Measurements from ENCODE around the gene ZBTB4. TPM values are rescaled to one million over a fixed set of nuclear protein-coding genes. Genes with fewer than 3 reads are reported as not detected.
A peak's percentile ranks its signal among the peaks of the same experiment; 100 is the strongest.

Gene ZBTB4
- total RNA-seq, 2 donors from 2014 or later = 44.9 to 49.5 TPM

GRCh38 chr17:7502171-7502847 lies 22.9 kb upstream of the ZBTB4 start:
- no peaks in the 10 kb centered on the region for H3K9me3 ChIP-seq (ENCODE audit: control insufficient read depth, low read length, poor library complexity, severe bottlenecking)
- Mint-ChIP-seq H3K36me3 (ENCODE audit: low read depth) (peaks cover 12% of the 10 kb centered on the region), H3K4me1 (peaks cover 6% of the 10 kb centered on the region), H3K4me3 (no peak overlapping the region), H3K27me3 (no peaks in the 10 kb centered on the region), H3K27ac (peak overlapping the region; percentile 81)
- ATAC-seq (peak; percentile 16), DNase-seq (no peak)

GRCh38 chr17:7501729-7502128 lies 22.3 kb upstream of the ZBTB4 start:
- Mint-ChIP-seq H3K27me3 (no peaks in the 10 kb centered on the region), H3K4me3 (no peak overlapping the region), H3K27ac (peak overlapping the region; percentile 80), H3K4me1 (peaks cover 8% of the 10 kb centered on the region), H3K36me3 (ENCODE audit: low read depth) (peaks cover 16% of the 10 kb centered on the region)
- ATAC-seq (no peak), DNase-seq (no peak)
- no peaks in the 10 kb centered on the region for H3K9me3 ChIP-seq (ENCODE audit: control insufficient read depth, low read length, poor library complexity, severe bottlenecking)

- no peaks in the 10 kb centered on the region for H3K27me3 Mint-ChIP-seq
- H3K27ac Mint-ChIP-seq = no peak overlapping the region
- no peak overlapping the region for H3K4me3 Mint-ChIP-seq
- no peak for DNase-seq
- peaks cover 19% of the 10 kb centered on the region for H3K36me3 Mint-ChIP-seq (ENCODE audit: low read depth)
- H3K9me3 ChIP-seq (ENCODE audit: control insufficient read depth, low read length, poor library complexity, severe bottlenecking) = no peaks in the 10 kb centered on the region
- no peak for ATAC-seq
- H3K4me1 Mint-ChIP-seq = peaks cover 12% of the 10 kb centered on the region
Measured at GRCh38 chr17:7499161-7499560, 19.7 kb upstream of the ZBTB4 start.

- Mint-ChIP-seq H3K27me3 (no peaks in the 10 kb centered on the region), H3K27ac (peak overlapping the region; percentile 75), H3K36me3 (ENCODE audit: low read depth) (peaks cover 19% of the 10 kb centered on the region), H3K4me3 (no peak overlapping the region), H3K4me1 (peaks cover 26% of the 10 kb centered on the region)
- no peaks in the 10 kb centered on the region for H3K9me3 ChIP-seq (ENCODE audit: control insufficient read depth, low read length, poor library complexity, severe bottlenecking)
- DNase-seq (no peak), ATAC-seq (no peak)
Measured at GRCh38 chr17:7497636-7498035, 18.2 kb upstream of the ZBTB4 start.

- DNase-seq (no peak), ATAC-seq (no peak)
- Mint-ChIP-seq H3K4me1 (peaks cover 27% of the 10 kb centered on the region), H3K27ac (peak overlapping the region; percentile 75), H3K4me3 (peak overlapping the region; percentile 66), H3K36me3 (ENCODE audit: low read depth) (peaks cover 19% of the 10 kb centered on the region), H3K27me3 (no peaks in the 10 kb centered on the region)
- no peaks in the 10 kb centered on the region for H3K9me3 ChIP-seq (ENCODE audit: control insufficient read depth, low read length, poor library complexity, severe bottlenecking)
Measured at GRCh38 chr17:7497228-7497627, 17.8 kb upstream of the ZBTB4 start.

- H3K9me3 ChIP-seq (ENCODE audit: control insufficient read depth, low read length, poor library complexity, severe bottlenecking) = no peaks in the 10 kb centered on the region
- Mint-ChIP-seq H3K36me3 (ENCODE audit: low read depth) (peaks cover 19% of the 10 kb centered on the region), H3K4me1 (peaks cover 30% of the 10 kb centered on the region), H3K27me3 (no peaks in the 10 kb centered on the region), H3K4me3 (peak overlapping the region; percentile 66), H3K27ac (peak overlapping the region; percentile 75)
- ATAC-seq = no peak
- DNase-seq = no peak
Measured at GRCh38 chr17:7496470-7497183, 17.2 kb upstream of the ZBTB4 start.

- peak overlapping the region; percentile 75 for H3K27ac Mint-ChIP-seq
- no peak for DNase-seq
Measured at GRCh38 chr17:7495906-7496434, 16.5 kb upstream of the ZBTB4 start.

GRCh38 chr17:7493941-7494340 lies 14.5 kb upstream of the ZBTB4 start:
- peaks cover 16% of the 10 kb centered on the region for H3K36me3 Mint-ChIP-seq (ENCODE audit: low read depth)
- DNase-seq = no peak
- no peaks in the 10 kb centered on the region for H3K27me3 Mint-ChIP-seq
- H3K4me1 Mint-ChIP-seq = peaks cover 41% of the 10 kb centered on the region
- no peaks in the 10 kb centered on the region for H3K9me3 ChIP-seq (ENCODE audit: control insufficient read depth, low read length, poor library complexity, severe bottlenecking)
- ATAC-seq = no peak
- peak overlapping the region; percentile 68 for H3K27ac Mint-ChIP-seq
- H3K4me3 Mint-ChIP-seq = peak overlapping the region; percentile 61

More at GRCh38 chr17:7495906-7496434, 16.5 kb upstream of the ZBTB4 start:
- Mint-ChIP-seq H3K36me3 (ENCODE audit: low read depth) (peaks cover 16% of the 10 kb centered on the region), H3K4me3 (peak overlapping the region; percentile 66), H3K27me3 (no peaks in the 10 kb centered on the region), H3K4me1 (peaks cover 28% of the 10 kb centered on the region)
- ATAC-seq = no peak
- H3K9me3 ChIP-seq (ENCODE audit: control insufficient read depth, low read length, poor library complexity, severe bottlenecking) = no peaks in the 10 kb centered on the region

GRCh38 chr17:7491583-7491982 lies 12.2 kb upstream of the ZBTB4 start:
- H3K4me3 Mint-ChIP-seq = peak overlapping the region; percentile 36
- no peak for ATAC-seq
- peaks cover 54% of the 10 kb centered on the region for H3K4me1 Mint-ChIP-seq
- DNase-seq = no peak
- H3K27ac Mint-ChIP-seq = peak overlapping the region; percentile 68
- no peaks in the 10 kb centered on the region for H3K9me3 ChIP-seq (ENCODE audit: control insufficient read depth, low read length, poor library complexity, severe bottlenecking)
- H3K27me3 Mint-ChIP-seq = no peaks in the 10 kb centered on the region
- H3K36me3 Mint-ChIP-seq (ENCODE audit: low read depth) = peaks cover 13% of the 10 kb centered on the region

GRCh38 chr17:7490144-7490543 lies 10.7 kb upstream of the ZBTB4 start:
- DNase-seq (no peak), ATAC-seq (no peak)
- Mint-ChIP-seq H3K4me1 (peaks cover 65% of the 10 kb centered on the region), H3K4me3 (peak overlapping the region; percentile 67), H3K27ac (peak overlapping the region; percentile 68), H3K27me3 (no peaks in the 10 kb centered on the region), H3K36me3 (ENCODE audit: low read depth) (peaks cover 13% of the 10 kb centered on the region)
- no peaks in the 10 kb centered on the region for H3K9me3 ChIP-seq (ENCODE audit: control insufficient read depth, low read length, poor library complexity, severe bottlenecking)

GRCh38 chr17:7486181-7486580 lies 6.8 kb upstream of the ZBTB4 start:
- no peak for DNase-seq

GRCh38 chr17:7484919-7485377 lies 5.5 kb upstream of the ZBTB4 start:
- Mint-ChIP-seq H3K36me3 (ENCODE audit: low read depth) (peaks cover 4% of the 10 kb centered on the region), H3K27me3 (no peaks in the 10 kb centered on the region), H3K4me1 (peaks cover 65% of the 10 kb centered on the region), H3K4me3 (peak overlapping the region; percentile 98), H3K27ac (peak overlapping the region; percentile 100)
- H3K9me3 ChIP-seq (ENCODE audit: control insufficient read depth, low read length, poor library complexity, severe bottlenecking) = no peaks in the 10 kb centered on the region
- no peak for DNase-seq
- ATAC-seq = no peak

More at GRCh38 chr17:7486181-7486580, 6.8 kb upstream of the ZBTB4 start:
- Mint-ChIP-seq H3K4me1 (peaks cover 69% of the 10 kb centered on the region), H3K4me3 (peak overlapping the region; percentile 98), H3K27ac (peak overlapping the region; percentile 100), H3K36me3 (ENCODE audit: low read depth) (peaks cover 8% of the 10 kb centered on the region), H3K27me3 (no peaks in the 10 kb centered on the region)
- H3K9me3 ChIP-seq (ENCODE audit: control insufficient read depth, low read length, poor library complexity, severe bottlenecking) = no peaks in the 10 kb centered on the region
- ATAC-seq = no peak

- H3K27me3 Mint-ChIP-seq = no peaks in the 10 kb centered on the region
- ATAC-seq (peak; percentile 73), DNase-seq (peak; percentile 92 to 99 (median 97))
- peaks cover 66% of the 10 kb centered on the region for H3K4me1 Mint-ChIP-seq
- H3K9me3 ChIP-seq (ENCODE audit: control insufficient read depth, low read length, poor library complexity, severe bottlenecking) = no peaks in the 10 kb centered on the region
- peak within 1 kb of the TSS; percentile 100 for H3K27ac Mint-ChIP-seq
- H3K36me3 Mint-ChIP-seq (ENCODE audit: low read depth) = peaks cover 4% of the 10 kb centered on the region
- peak within 1 kb of the TSS; percentile 98 for H3K4me3 Mint-ChIP-seq
Measured at GRCh38 chr17:7484067-7484918, 4.9 kb upstream of the ZBTB4 start, which contains the start of gene POLR2A. TSS of gene POLR2A (plus strand) at chr17:7484366.
